MCF 10A (cell line): ENCODE measurements around the gene ARMC3. TPM values are rescaled to one million over a fixed set of nuclear protein-coding genes. Genes with fewer than 3 reads are reported as not detected.
A peak's percentile ranks its signal among the peaks of the same experiment; 100 is the strongest.

Experiments
- BruUV-seq: library from RNA; stranded (reverse); fragments of 400-500 nt; replicated peaks from 2 replicates; lab custom pipeline; 2021; lab: Mats Ljungman, UMichigan
- CTCF ChIA-PET: fragments of 300-600 bp; sonication (Branson Sonifier 250); formaldehyde crosslinking; extraction: SDS; loops from one replicate; lab custom pipeline; 2021; ENCODE audit warnings: antibody characterized with exemption, inconsistent platforms; lab: Yijun Ruan, JAX
- POLR2A ChIA-PET: fragments of 300-600, 350-650 bp; sonication (Branson Sonifier 250); formaldehyde crosslinking; extraction: SDS; loops from one replicate; lab custom pipeline; 2020; ENCODE audit warnings: antibody characterized with exemption, inconsistent platforms; lab: Yijun Ruan, JAX
- DNase-seq: peaks from one replicate; pipeline ENCODE4 v3.0.0-alpha.2; 2018; ENCODE audit not compliant: unreplicated experiment
- H3K27ac Mint-ChIP-seq: one replicate; pipeline ENCODE4 v1.8.0; 2022; ENCODE audit warnings: mild to moderate bottlenecking, low read depth, mixed read lengths; ENCODE audit not compliant: unreplicated experiment
- H3K27me3 Mint-ChIP-seq: one replicate; pipeline ENCODE4 v1.8.0; 2022; ENCODE audit warnings: mixed read lengths; ENCODE audit not compliant: insufficient read depth, unreplicated experiment
- H3K36me3 Mint-ChIP-seq: one replicate; pipeline ENCODE4 v1.8.0; 2022; ENCODE audit warnings: mild to moderate bottlenecking, moderate library complexity, mixed read lengths; ENCODE audit not compliant: insufficient read depth, unreplicated experiment
- H3K4me1 Mint-ChIP-seq: one replicate; pipeline ENCODE4 v1.8.0; 2022; ENCODE audit warnings: mixed read lengths; ENCODE audit not compliant: insufficient read depth, unreplicated experiment
- H3K4me3 Mint-ChIP-seq: one replicate; pipeline ENCODE4 v1.8.0; 2022; ENCODE audit warnings: mild to moderate bottlenecking, moderate library complexity, mixed read lengths; ENCODE audit not compliant: unreplicated experiment
- H3K9me3 Mint-ChIP-seq: one replicate; pipeline ENCODE4 v1.8.0; 2022; ENCODE audit warnings: mixed read lengths; ENCODE audit not compliant: unreplicated experiment
- intact Hi-C: fragments of 100-400 bp; cut with micrococcal nuclease; formaldehyde crosslinking; loops from 2 replicates; pipeline ENCODE4 v1.14.1; 2022
- total RNA-seq: library from RNA; stranded (reverse); gene quantifications from 2 replicates; pipeline ENCODE4 v1.2.3, GENCODE V29; 2022
- TF ChIP-seq, protein P1 (sequence below): fragments of 200-600 bp; IDR thresholded peaks from one replicate; pipeline ENCODE4 v1.8.0; 2022; ENCODE audit warnings: antibody characterized with exemption, mild to moderate bottlenecking; ENCODE audit not compliant: unreplicated experiment

Gene ARMC3
- total RNA-seq, 1 experiment from 2014 or later = not detected

DNA sequence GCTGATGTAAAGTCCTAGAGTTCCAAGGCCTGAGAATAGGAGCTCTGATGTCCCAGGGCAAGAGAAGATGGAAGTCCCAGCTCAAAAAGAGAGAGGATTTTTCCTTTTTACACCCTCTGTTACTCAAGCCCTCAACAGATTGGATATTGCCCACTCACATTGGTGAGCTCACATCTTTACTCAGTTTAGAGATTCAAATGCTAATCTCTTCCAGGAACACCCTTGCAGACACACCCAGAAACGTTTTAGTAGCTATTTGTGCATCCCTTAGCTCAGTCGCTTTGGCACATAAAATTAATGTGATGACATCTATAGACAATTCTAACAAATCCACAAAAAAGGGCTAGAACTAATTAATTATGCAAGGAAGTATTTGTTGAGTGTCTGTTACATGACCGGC, 27.1 kb downstream of the ARMC3 start:
- intact Hi-C loops = no loop called here
- ChIA-PET POLR2A (interaction anchor here (0.7 kb wide), 1 partner anchor 19 kb away, joined by 3 read pairs; no protein-coding TSS in a partner anchor), CTCF (interaction anchor here (1.4 kb wide), 1 partner anchor 38 kb away, joined by 4 read pairs; no protein-coding TSS in a partner anchor)
- no TSS peak for BruUV-seq
- Mint-ChIP-seq H3K4me1 (no peaks in the 10 kb centered on the region), H3K36me3 (no peaks in the 10 kb centered on the region), H3K27me3 (no peaks in the 10 kb centered on the region), H3K27ac (no peak overlapping the region), H3K4me3 (no peak overlapping the region), H3K9me3 (no peaks in the 10 kb centered on the region)
- TF ChIP-seq, protein P1, sequence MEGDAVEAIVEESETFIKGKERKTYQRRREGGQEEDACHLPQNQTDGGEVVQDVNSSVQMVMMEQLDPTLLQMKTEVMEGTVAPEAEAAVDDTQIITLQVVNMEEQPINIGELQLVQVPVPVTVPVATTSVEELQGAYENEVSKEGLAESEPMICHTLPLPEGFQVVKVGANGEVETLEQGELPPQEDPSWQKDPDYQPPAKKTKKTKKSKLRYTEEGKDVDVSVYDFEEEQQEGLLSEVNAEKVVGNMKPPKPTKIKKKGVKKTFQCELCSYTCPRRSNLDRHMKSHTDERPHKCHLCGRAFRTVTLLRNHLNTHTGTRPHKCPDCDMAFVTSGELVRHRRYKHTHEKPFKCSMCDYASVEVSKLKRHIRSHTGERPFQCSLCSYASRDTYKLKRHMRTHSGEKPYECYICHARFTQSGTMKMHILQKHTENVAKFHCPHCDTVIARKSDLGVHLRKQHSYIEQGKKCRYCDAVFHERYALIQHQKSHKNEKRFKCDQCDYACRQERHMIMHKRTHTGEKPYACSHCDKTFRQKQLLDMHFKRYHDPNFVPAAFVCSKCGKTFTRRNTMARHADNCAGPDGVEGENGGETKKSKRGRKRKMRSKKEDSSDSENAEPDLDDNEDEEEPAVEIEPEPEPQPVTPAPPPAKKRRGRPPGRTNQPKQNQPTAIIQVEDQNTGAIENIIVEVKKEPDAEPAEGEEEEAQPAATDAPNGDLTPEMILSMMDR = no peak
- DNase-seq = no peak

DNA sequence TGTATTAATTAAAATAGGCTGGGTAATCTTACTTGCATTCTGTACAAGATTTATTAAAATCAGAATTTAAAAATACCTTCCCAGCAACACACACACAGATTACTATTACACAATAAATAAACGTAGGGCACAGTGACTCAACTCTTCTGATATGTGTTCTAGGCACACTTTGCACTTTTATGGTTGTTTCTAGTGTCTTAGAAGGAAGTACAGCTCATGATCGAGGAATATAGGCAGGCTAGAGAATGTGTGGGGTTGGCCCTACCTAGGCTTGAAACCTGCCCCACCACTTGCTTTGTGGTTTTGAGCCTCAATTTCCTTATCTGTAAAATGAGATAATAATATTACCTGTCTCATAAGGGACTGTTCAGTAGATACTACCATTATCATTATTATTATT, 30.5 kb downstream of the ARMC3 start:
- Mint-ChIP-seq H3K4me3 (no peak overlapping the region), H3K27ac (no peak overlapping the region), H3K9me3 (no peaks in the 10 kb centered on the region), H3K27me3 (no peaks in the 10 kb centered on the region), H3K36me3 (no peaks in the 10 kb centered on the region), H3K4me1 (no peaks in the 10 kb centered on the region)
- no TSS peak for BruUV-seq
- POLR2A ChIA-PET = interaction anchor here (1.3 kb wide), 1 partner anchor 14 kb away, joined by 3 read pairs; no protein-coding TSS in a partner anchor
- DNase-seq = peak; percentile 42
- CTCF ChIA-PET = interaction anchor here (0.6 to 1.1 kb wide), 2 partner anchors 11 to 1554 kb away, joined by 3 read pairs; no protein-coding TSS in a partner anchor
- TF ChIP-seq, protein P1 = no peak
- intact Hi-C loops = no loop called here

DNA sequence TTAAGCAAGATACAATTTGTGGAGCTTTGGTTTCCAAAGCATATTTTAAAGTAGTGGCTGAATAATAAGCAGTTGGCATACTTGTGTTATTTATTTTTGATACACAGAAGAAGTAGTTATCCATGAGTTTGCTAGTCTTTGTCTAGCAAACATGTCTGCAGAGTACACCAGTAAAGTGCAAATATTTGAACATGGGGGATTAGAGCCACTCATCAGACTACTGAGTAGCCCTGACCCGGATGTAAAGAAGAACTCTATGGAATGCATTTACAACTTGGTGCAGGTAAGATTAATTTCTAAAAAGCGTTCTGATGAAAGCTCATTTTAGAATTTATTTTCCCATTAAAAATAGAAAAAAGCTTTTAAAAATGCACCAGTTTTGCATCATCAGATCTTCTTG, 31.4 kb downstream of the ARMC3 start:
- Mint-ChIP-seq H3K27ac (no peak overlapping the region), H3K27me3 (no peaks in the 10 kb centered on the region), H3K9me3 (no peaks in the 10 kb centered on the region), H3K4me1 (no peaks in the 10 kb centered on the region), H3K36me3 (no peaks in the 10 kb centered on the region), H3K4me3 (no peak overlapping the region)
- POLR2A ChIA-PET = interaction anchor here (0.6 to 1.3 kb wide), 2 partner anchors 13 to 58 kb away, joined by 3 to 4 read pairs; no protein-coding TSS in a partner anchor
- DNase-seq = no peak
- intact Hi-C loops = no loop called here
- CTCF ChIA-PET = interaction anchor here (1.1 kb wide), 1 partner anchor 10 kb away, joined by 3 read pairs; no protein-coding TSS in a partner anchor
- TF ChIP-seq, protein P1 = no peak
- no TSS peak for BruUV-seq

DNA sequence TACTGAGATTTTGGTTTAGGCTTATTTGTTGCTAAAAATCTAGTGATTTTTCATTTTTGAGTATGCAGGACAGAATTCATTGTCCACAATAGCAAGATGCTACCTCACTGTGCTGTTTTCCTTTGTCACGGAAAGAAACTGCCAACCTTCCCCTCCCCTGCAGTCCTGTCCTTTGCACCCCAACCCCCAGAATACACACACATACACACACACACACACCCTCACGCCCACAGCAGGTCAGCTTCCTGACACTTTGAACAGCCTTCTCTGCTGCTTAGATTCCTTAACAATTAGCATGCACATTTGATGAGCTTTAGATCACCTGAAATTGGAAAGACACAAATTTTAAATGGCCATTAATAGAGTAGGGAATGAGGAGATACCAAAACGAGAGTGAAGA, 32.1 kb downstream of the ARMC3 start:
- ChIA-PET CTCF (no interaction called here), POLR2A (no interaction called here)
- DNase-seq = no peak
- BruUV-seq = no TSS peak
- no peak overlapping the region for H3K27ac Mint-ChIP-seq
- H3K9me3 Mint-ChIP-seq = no peaks in the 10 kb centered on the region
- no peaks in the 10 kb centered on the region for H3K4me1 Mint-ChIP-seq
- no peak overlapping the region for H3K4me3 Mint-ChIP-seq
- TF ChIP-seq, protein P1 = no peak
- H3K27me3 Mint-ChIP-seq = no peaks in the 10 kb centered on the region
- intact Hi-C loops = no loop called here
- no peaks in the 10 kb centered on the region for H3K36me3 Mint-ChIP-seq
